Neural cell (in vitro differentiated cells): ENCODE results near the gene KCTD13. TPM values are rescaled to one million over a fixed set of nuclear protein-coding genes. Genes with fewer than 3 reads are reported as not detected.
"Not testable (repeated sequence)": the region's sequence is repeated elsewhere in the genome, so short reads cannot be mapped to it uniquely, and the experiment has no call there.

Experiments used
- H2AFZ ChIP-seq: fragments of 200-600, 300-800 bp; sonication (generic), shearing (Covaris generic); 2 replicates; pipeline ENCODE4 v1.6.0; 2014; ENCODE audit warnings: low read depth, mild to moderate bottlenecking, antibody characterized with exemption, low read length, moderate library complexity
- H3F3A ChIP-seq: fragments of 200-600 bp; shearing (Covaris generic); 2 replicates; pipeline ENCODE4 v1.6.1; 2016; ENCODE audit warnings: mild to moderate bottlenecking, moderate library complexity, mixed read lengths, antibody characterized with exemption, low read length; ENCODE audit not compliant: insufficient read depth, poor library complexity, severe bottlenecking
- H3K27ac ChIP-seq: fragments of 200-600, 300-800 bp; sonication (generic), shearing (Covaris generic); 2 replicates; pipeline ENCODE4 v1.5.1; 2014; ENCODE audit warnings: mild to moderate bottlenecking, low read length, moderate library complexity
- H3K27me3 ChIP-seq: fragments of 300-800, 200-600 bp; sonication (generic), shearing (Covaris generic); 2 replicates; pipeline ENCODE4 v1.6.0; 2014; ENCODE audit warnings: mild to moderate bottlenecking, low read depth, low read length, moderate library complexity; ENCODE audit not compliant: insufficient read depth
- H3K36me3 ChIP-seq: fragments of 300-800, 200-600 bp; sonication (generic), shearing (Covaris generic); 2 replicates; pipeline ENCODE4 v1.5.1; 2014; ENCODE audit warnings: mild to moderate bottlenecking, antibody characterized with exemption, low read length, moderate library complexity; ENCODE audit not compliant: insufficient read depth
- H3K4me2 ChIP-seq: fragments of 300-800, 200-600 bp; sonication (generic), shearing (Covaris generic); 2 replicates; pipeline ENCODE4 v1.6.0; 2014; ENCODE audit warnings: mild to moderate bottlenecking, low read length
- H3K4me3 ChIP-seq: fragments of 300-800, 200-600 bp; sonication (generic), shearing (Covaris generic); 2 replicates; pipeline ENCODE4 v1.5.1; 2014; ENCODE audit warnings: mild to moderate bottlenecking, low read length, moderate library complexity
- H3K79me2 ChIP-seq: fragments of 200-600 bp; shearing (Covaris generic); replicated peaks from 2 replicates; pipeline ENCODE4 v1.6.0; 2014; ENCODE audit warnings: mild to moderate bottlenecking, low read length, moderate library complexity; ENCODE audit not compliant: insufficient read depth
- H3K9ac ChIP-seq: fragments of 300-800, 200-600 bp; sonication (generic), shearing (Covaris generic); 2 replicates; pipeline ENCODE4 v1.6.1; 2016; ENCODE audit warnings: mild to moderate bottlenecking, low read length, mixed read lengths
- H3K9me2 ChIP-seq: fragments of 200-600 bp; shearing (Covaris generic); 2 replicates; pipeline ENCODE4 v1.6.1; 2016; ENCODE audit warnings: mild to moderate bottlenecking, low read length, mixed read lengths; ENCODE audit not compliant: insufficient read depth
- H3K9me3 ChIP-seq: fragments of 200-600, 300-800 bp; sonication (generic), shearing (Covaris generic); 2 replicates; pipeline ENCODE4 v1.6.1; 2016; ENCODE audit warnings: mild to moderate bottlenecking, mixed run types, low read length, moderate library complexity, mixed read lengths
- H4K20me1 ChIP-seq: fragments of 200-600 bp; shearing (Covaris generic); 2 replicates; pipeline ENCODE4 v1.6.1; 2016; ENCODE audit warnings: mild to moderate bottlenecking, mixed run types; ENCODE audit not compliant: insufficient read depth
- EP300 ChIP-seq: fragments of 450-650 bp; conservative IDR thresholded peaks from 2 replicates; pipeline ENCODE4 v1.6.1; 2014; ENCODE audit warnings: antibody characterized with exemption, mild to moderate bottlenecking, moderate library complexity; ENCODE audit not compliant: poor library complexity, severe bottlenecking
- EZH2 ChIP-seq: fragments of 200-600, 300-800 bp; shearing (Covaris generic), sonication (generic); IDR thresholded peaks from 2 replicates; pipeline ENCODE4 v1.6.1; 2014; ENCODE audit warnings: antibody characterized with exemption, low read length, borderline replicate concordance, mild to moderate bottlenecking; ENCODE audit not compliant: insufficient read depth, poor library complexity, severe bottlenecking
- MXI1 ChIP-seq: fragments of 450-650 bp; conservative IDR thresholded peaks from 2 replicates; pipeline ENCODE4 v1.6.1; 2014; ENCODE audit warnings: antibody characterized with exemption, mild to moderate bottlenecking; ENCODE audit not compliant: poor library complexity, severe bottlenecking
- POLR2AphosphoS5 ChIP-seq: IDR thresholded peaks from 2 replicates; pipeline ENCODE4 v1.6.1; 2012
- RAD21 ChIP-seq: fragments of 450-650 bp; conservative IDR thresholded peaks from 2 replicates; pipeline ENCODE4 v1.6.1; 2014; ENCODE audit warnings: antibody characterized with exemption, mild to moderate bottlenecking, moderate library complexity
- SMC3 ChIP-seq: fragments of 450-650 bp; conservative IDR thresholded peaks from 2 replicates; pipeline ENCODE4 v1.6.1; 2014; ENCODE audit warnings: antibody characterized with exemption, mild to moderate bottlenecking, moderate library complexity; ENCODE audit not compliant: poor library complexity
- TAF1 ChIP-seq: IDR thresholded peaks from 2 replicates; pipeline ENCODE4 v1.6.1; 2012; ENCODE audit warnings: low read depth
- polyA plus RNA-seq: library from polyadenylated mRNA; depleted of rRNA; stranded (reverse); fragments of >200 nt; gene quantifications from 2 replicates; pipeline ENCODE4 v1.2.3, GENCODE V29; 2014
- TF ChIP-seq, protein P1 (sequence below): IDR thresholded peaks from 2 replicates; pipeline ENCODE4 v1.6.1; 2012; ENCODE audit warnings: borderline replicate concordance
- TF ChIP-seq, protein P2 (sequence below): fragments of 450-650 bp; IDR thresholded peaks from 2 replicates; pipeline ENCODE4 v1.5.1; 2014; ENCODE audit warnings: antibody characterized with exemption, mild to moderate bottlenecking, moderate library complexity; ENCODE audit not compliant: poor library complexity, severe bottlenecking

KCTD13 gene
- polyA plus RNA-seq, 1 donor from 2014 or later: 55.0 TPM

DNA sequence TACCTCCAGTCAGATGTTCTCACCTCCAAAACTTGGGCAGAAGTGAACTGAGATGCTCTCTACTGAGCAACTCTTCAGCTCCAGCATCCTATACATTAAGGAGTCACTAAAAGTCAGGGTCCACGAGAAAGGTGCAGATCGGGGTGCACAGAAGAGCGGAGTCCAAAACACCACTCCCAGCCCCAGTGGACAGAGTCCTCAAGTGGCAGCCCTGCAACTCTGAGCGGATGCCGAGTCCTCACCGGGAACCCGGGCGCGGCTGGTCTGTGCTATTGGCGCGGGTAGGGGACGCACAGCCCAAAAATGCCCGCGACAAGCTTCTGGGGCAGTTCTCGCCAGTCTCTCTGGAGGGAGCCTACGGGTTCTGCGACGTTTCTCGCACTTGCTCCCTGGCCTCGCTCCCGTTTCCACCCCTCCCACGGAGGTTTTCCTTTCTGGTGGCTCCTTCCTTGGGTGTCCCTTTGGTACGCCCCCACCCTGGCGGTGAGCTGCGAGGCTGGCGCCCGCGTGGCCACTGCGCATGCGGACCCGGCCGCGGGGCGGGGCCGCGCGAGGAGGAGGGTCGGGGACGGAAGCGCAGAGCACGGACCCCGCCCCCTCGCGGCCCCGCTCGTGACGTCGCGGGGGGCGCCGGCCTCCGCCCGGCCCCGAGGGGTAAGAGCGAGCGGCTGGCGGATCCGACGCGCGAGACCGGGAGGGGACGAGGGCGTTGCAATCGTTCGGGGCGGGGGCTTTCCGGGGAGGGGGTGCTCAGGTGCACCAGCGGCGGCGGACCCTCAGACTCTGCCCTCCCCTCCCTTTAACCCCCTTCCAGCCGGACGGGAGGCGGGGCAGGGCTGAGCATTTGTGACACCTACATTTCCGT lies 35.7 kb upstream of the KCTD13 start, which contains the start of gene TMEM219:
TSS of gene TMEM219 (plus strand) at position 601 of the 865 bp plus-strand sequence. CDS start 1,065 bp downstream, outside the sequence.
- H4K20me1 ChIP-seq: no peaks in the 10 kb centered on the region
- no peak for TF ChIP-seq EZH2
- peak; percentile 54 for TF ChIP-seq RAD21
- TF ChIP-seq MXI1: peak; percentile 63
- TF ChIP-seq, protein P1, sequence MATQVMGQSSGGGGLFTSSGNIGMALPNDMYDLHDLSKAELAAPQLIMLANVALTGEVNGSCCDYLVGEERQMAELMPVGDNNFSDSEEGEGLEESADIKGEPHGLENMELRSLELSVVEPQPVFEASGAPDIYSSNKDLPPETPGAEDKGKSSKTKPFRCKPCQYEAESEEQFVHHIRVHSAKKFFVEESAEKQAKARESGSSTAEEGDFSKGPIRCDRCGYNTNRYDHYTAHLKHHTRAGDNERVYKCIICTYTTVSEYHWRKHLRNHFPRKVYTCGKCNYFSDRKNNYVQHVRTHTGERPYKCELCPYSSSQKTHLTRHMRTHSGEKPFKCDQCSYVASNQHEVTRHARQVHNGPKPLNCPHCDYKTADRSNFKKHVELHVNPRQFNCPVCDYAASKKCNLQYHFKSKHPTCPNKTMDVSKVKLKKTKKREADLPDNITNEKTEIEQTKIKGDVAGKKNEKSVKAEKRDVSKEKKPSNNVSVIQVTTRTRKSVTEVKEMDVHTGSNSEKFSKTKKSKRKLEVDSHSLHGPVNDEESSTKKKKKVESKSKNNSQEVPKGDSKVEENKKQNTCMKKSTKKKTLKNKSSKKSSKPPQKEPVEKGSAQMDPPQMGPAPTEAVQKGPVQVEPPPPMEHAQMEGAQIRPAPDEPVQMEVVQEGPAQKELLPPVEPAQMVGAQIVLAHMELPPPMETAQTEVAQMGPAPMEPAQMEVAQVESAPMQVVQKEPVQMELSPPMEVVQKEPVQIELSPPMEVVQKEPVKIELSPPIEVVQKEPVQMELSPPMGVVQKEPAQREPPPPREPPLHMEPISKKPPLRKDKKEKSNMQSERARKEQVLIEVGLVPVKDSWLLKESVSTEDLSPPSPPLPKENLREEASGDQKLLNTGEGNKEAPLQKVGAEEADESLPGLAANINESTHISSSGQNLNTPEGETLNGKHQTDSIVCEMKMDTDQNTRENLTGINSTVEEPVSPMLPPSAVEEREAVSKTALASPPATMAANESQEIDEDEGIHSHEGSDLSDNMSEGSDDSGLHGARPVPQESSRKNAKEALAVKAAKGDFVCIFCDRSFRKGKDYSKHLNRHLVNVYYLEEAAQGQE: no peak
- no peak for TF ChIP-seq TAF1
- TF ChIP-seq, protein P2, sequence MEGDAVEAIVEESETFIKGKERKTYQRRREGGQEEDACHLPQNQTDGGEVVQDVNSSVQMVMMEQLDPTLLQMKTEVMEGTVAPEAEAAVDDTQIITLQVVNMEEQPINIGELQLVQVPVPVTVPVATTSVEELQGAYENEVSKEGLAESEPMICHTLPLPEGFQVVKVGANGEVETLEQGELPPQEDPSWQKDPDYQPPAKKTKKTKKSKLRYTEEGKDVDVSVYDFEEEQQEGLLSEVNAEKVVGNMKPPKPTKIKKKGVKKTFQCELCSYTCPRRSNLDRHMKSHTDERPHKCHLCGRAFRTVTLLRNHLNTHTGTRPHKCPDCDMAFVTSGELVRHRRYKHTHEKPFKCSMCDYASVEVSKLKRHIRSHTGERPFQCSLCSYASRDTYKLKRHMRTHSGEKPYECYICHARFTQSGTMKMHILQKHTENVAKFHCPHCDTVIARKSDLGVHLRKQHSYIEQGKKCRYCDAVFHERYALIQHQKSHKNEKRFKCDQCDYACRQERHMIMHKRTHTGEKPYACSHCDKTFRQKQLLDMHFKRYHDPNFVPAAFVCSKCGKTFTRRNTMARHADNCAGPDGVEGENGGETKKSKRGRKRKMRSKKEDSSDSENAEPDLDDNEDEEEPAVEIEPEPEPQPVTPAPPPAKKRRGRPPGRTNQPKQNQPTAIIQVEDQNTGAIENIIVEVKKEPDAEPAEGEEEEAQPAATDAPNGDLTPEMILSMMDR: peak; percentile 76
- peak; percentile 14 for TF ChIP-seq EP300
- peak; percentile 56 for TF ChIP-seq SMC3
- peak; percentile 84 for TF ChIP-seq POLR2AphosphoS5
- no peaks in the 10 kb centered on the region for H3K9me3 ChIP-seq
- H2AFZ ChIP-seq: peak within 1 kb of the TSS; percentile 88
- H3K27me3 ChIP-seq: no peaks in the 10 kb centered on the region
- H3K36me3 ChIP-seq: no peaks in the 10 kb centered on the region
- peak within 1 kb of the TSS; percentile 84 for H3K4me2 ChIP-seq
- no peaks in the 10 kb centered on the region for H3K79me2 ChIP-seq
- H3K9me2 ChIP-seq: no peaks in the 10 kb centered on the region
- H3K9ac ChIP-seq: peak within 1 kb of the TSS; percentile 82
- peak within 1 kb of the TSS; percentile 88 for H3K4me3 ChIP-seq
- peak within 1 kb of the TSS; percentile 53 for H3K27ac ChIP-seq
- H3F3A ChIP-seq: no peaks in the 10 kb centered on the region

DNA sequence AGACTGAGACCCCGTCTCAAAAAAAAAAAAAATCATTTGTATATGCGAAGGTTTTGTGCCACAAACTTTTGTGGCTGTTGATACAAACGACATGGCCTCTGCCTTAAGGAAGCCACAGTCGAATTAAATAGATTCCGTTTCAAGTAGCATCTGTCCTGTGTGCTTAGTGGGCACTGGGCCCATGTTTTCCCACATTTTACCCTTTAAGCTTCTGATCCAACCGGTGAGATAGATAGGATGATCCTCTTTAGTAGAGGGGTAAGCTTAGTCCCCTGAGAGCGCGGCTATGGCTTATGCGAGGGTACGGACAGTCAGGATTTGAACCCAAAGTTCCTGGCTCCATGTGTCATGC lies 35.1 kb upstream of the KCTD13 start:
- Histone ChIP-seq H3K4me3 (peak overlapping the region; percentile 88), H4K20me1 (no peaks in the 10 kb centered on the region), H3K9ac (peak overlapping the region; percentile 82), H3K27me3 (no peaks in the 10 kb centered on the region), H2AFZ (peak overlapping the region; percentile 88), H3K27ac (no peak overlapping the region), H3K36me3 (no peaks in the 10 kb centered on the region), H3K79me2 (no peaks in the 10 kb centered on the region), H3K9me2 (no peaks in the 10 kb centered on the region), H3K4me2 (peak overlapping the region; percentile 77), H3F3A (no peaks in the 10 kb centered on the region), H3K9me3 (no peaks in the 10 kb centered on the region)
- TF ChIP-seq MXI1 (no peak), SMC3 (no peak), POLR2AphosphoS5 (no peak), RAD21 (no peak), TAF1 (no peak), EP300 (no peak), EZH2 (no peak)
- TF ChIP-seq, protein P2: no peak
- TF ChIP-seq, protein P1: no peak

DNA sequence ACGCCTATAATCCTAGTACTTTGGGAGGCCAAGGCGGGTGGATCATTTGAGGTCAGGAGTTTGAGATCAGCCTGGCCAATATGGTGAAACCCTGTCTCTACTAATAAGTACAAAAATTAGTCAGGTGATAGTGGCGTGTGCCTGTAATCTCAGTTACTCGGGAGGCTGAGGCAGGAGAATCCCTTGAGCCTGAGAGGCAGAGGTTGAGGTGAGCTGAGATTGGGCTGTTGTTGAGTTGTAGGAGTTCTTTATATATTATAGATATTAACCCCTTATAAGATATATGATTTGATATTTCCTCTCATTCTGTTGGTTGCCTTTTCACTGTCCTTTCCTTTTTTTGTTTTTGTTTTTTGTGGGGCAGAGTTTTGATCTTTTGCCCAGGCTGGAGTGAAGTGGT lies 33.8 kb upstream of the KCTD13 start:
- not testable (repeated sequence) for H3K9me2 ChIP-seq, H3K79me2 ChIP-seq, H3K27ac ChIP-seq, H3K9ac ChIP-seq, H3K9me3 ChIP-seq, H3F3A ChIP-seq, H2AFZ ChIP-seq, H3K27me3 ChIP-seq, H3K4me3 ChIP-seq, H4K20me1 ChIP-seq, H3K36me3 ChIP-seq, H3K4me2 ChIP-seq
